ENCODE results near the gene CCDC171. TPM values are rescaled to one million over a fixed set of nuclear protein-coding genes. Genes with fewer than 3 reads are reported as not detected.
A peak's percentile ranks its signal among the peaks of the same experiment; 100 is the strongest.

Gene CCDC171
- polyA plus RNA-seq, 1 donor from 2014 or later = 9.1 TPM

DNA sequence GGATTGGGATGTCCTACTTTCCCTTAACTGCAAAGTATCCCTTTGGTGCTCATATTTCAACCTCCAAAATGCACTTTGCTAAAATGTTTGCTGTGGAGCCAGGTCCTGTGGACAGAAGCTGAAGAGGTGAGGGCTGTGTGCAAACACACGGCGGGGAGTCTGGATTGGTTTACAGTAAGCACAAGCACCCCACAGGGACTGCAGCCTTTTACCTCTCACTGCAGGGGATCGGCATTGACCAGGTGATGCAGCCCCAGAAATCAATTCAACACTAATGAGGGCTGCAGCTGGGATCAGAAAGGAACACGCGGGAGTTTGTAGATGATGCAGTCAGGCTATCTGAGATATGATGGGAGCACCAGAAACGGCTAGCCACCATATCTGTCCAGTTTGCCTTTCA lies 450.9 kb downstream of the CCDC171 start:
- H3F3A ChIP-seq (ENCODE audit: insufficient read depth, low read length, poor library complexity, severe bottlenecking) = no peaks in the 10 kb centered on the region
- H3K27ac ChIP-seq (ENCODE audit: low read length) = no peak overlapping the region
- no peak overlapping the region for H2AFZ ChIP-seq (ENCODE audit: low read depth, low read length)
- H3K9ac ChIP-seq (ENCODE audit: low read length) = no peak overlapping the region
- no peaks in the 10 kb centered on the region for H3K27me3 ChIP-seq (ENCODE audit: insufficient read depth, low read depth, low read length)
- no peaks in the 10 kb centered on the region for H3K36me3 ChIP-seq (ENCODE audit: insufficient read depth, low read length)
- no peaks in the 10 kb centered on the region for H3K9me3 ChIP-seq (ENCODE audit: low read length)
- TF ChIP-seq POLR2AphosphoS5 (IDR thresholded peaks at IDR 0.05) = peak; percentile 19
- TF ChIP-seq EZH2 (IDR thresholded peaks at IDR 0.05; ENCODE audit: borderline replicate concordance, insufficient read depth, low read length, poor library complexity, severe bottlenecking) = no peak
- no peaks in the 10 kb centered on the region for H4K20me1 ChIP-seq (ENCODE audit: insufficient read depth)
- H3K79me2 ChIP-seq (replicated peaks; ENCODE audit: insufficient read depth, low read length) = no peaks in the 10 kb centered on the region
- no peak overlapping the region for H3K4me3 ChIP-seq (ENCODE audit: low read length)
- no peak overlapping the region for H3K4me2 ChIP-seq (ENCODE audit: low read length)
- H3K9me2 ChIP-seq (ENCODE audit: insufficient read depth, low read length) = no peaks in the 10 kb centered on the region

- no peak overlapping the region for H3K4me2 ChIP-seq (ENCODE audit: low read length)
- no peak overlapping the region for H3K4me3 ChIP-seq (ENCODE audit: low read length)
- H3K9me2 ChIP-seq (ENCODE audit: insufficient read depth, low read length) = no peaks in the 10 kb centered on the region
- H3K9ac ChIP-seq (ENCODE audit: low read length) = no peak overlapping the region
- no peaks in the 10 kb centered on the region for H3K36me3 ChIP-seq (ENCODE audit: insufficient read depth, low read length)
- TF ChIP-seq EZH2 (IDR thresholded peaks at IDR 0.05; ENCODE audit: borderline replicate concordance, insufficient read depth, low read length, poor library complexity, severe bottlenecking) (no peak), EP300 (conservative IDR thresholded peaks at IDR 0.05; ENCODE audit: poor library complexity, severe bottlenecking) (no peak), POLR2AphosphoS5 (IDR thresholded peaks at IDR 0.05) (no peak)
- H4K20me1 ChIP-seq (ENCODE audit: insufficient read depth) = no peaks in the 10 kb centered on the region
- H3K27me3 ChIP-seq (ENCODE audit: insufficient read depth, low read depth, low read length) = no peaks in the 10 kb centered on the region
- no peaks in the 10 kb centered on the region for H3K79me2 ChIP-seq (replicated peaks; ENCODE audit: insufficient read depth, low read length)
- no peak overlapping the region for H3K27ac ChIP-seq (ENCODE audit: low read length)
- H2AFZ ChIP-seq (ENCODE audit: low read depth, low read length) = no peak overlapping the region
- no peaks in the 10 kb centered on the region for H3F3A ChIP-seq (ENCODE audit: insufficient read depth, low read length, poor library complexity, severe bottlenecking)
- H3K9me3 ChIP-seq (ENCODE audit: low read length) = no peaks in the 10 kb centered on the region
These were observed 451.8 kb downstream of the CCDC171 start for GRCh38 chr9:16004613-16005012.

DNA sequence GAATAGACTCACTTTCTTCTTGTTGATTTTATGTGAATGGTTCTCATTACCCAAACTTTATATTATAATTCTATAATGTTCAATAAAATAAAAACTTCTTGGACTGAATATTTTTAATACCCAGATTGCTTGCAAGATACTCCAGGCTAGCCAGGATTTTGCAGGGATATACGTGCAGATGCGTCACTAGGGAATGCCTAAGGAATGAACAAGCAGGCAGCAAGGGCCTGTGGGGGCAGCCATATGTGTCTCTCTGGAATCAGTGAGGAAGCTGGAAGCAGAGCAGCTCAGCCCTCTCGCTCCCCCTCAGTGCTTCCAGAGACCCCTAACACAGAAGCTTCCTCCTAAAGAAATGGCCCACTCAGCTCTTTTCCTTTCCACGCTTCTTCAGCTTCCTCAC lies 457.4 kb downstream of the CCDC171 start:
- Histone ChIP-seq H2AFZ (ENCODE audit: low read depth, low read length) (no peak overlapping the region), H4K20me1 (ENCODE audit: insufficient read depth) (no peaks in the 10 kb centered on the region), H3K9ac (ENCODE audit: low read length) (no peak overlapping the region), H3K9me2 (ENCODE audit: insufficient read depth, low read length) (no peaks in the 10 kb centered on the region), H3K36me3 (ENCODE audit: insufficient read depth, low read length) (no peaks in the 10 kb centered on the region), H3K9me3 (ENCODE audit: low read length) (no peaks in the 10 kb centered on the region), H3K4me2 (ENCODE audit: low read length) (no peak overlapping the region), H3K27ac (ENCODE audit: low read length) (no peak overlapping the region), H3K79me2 (replicated peaks; ENCODE audit: insufficient read depth, low read length) (no peaks in the 10 kb centered on the region), H3K27me3 (ENCODE audit: insufficient read depth, low read depth, low read length) (no peaks in the 10 kb centered on the region), H3F3A (ENCODE audit: insufficient read depth, low read length, poor library complexity, severe bottlenecking) (no peaks in the 10 kb centered on the region), H3K4me3 (ENCODE audit: low read length) (no peak overlapping the region)
- no peak for TF ChIP-seq TAF1 (IDR thresholded peaks at IDR 0.05; ENCODE audit: low read depth)

DNA sequence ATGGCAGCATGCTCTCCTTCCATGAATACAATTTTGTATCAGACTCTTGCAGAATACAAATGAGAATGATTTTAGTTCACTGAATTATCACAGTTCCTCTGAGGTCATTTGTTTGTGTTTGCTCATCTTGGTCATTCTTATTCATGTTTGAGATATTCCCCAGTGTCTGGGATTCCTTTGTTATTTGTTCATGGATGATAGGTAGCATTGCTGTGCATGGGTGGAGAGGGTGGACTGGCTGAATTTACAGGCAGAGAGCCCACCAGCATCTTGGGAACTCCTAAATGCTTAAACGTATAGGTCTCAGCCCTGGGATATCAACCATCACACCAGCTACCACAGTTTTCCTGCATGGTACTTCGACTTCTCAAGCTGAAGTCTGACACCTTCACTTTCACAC lies 459.8 kb downstream of the CCDC171 start:
- no peaks in the 10 kb centered on the region for H4K20me1 ChIP-seq (ENCODE audit: insufficient read depth)
- H3K36me3 ChIP-seq (ENCODE audit: insufficient read depth, low read length) = no peaks in the 10 kb centered on the region
- H2AFZ ChIP-seq (ENCODE audit: low read depth, low read length) = no peak overlapping the region
- no peaks in the 10 kb centered on the region for H3K79me2 ChIP-seq (replicated peaks; ENCODE audit: insufficient read depth, low read length)
- no peak overlapping the region for H3K9ac ChIP-seq (ENCODE audit: low read length)
- no peak overlapping the region for H3K4me3 ChIP-seq (ENCODE audit: low read length)
- no peak overlapping the region for H3K27ac ChIP-seq (ENCODE audit: low read length)
- no peaks in the 10 kb centered on the region for H3K9me2 ChIP-seq (ENCODE audit: insufficient read depth, low read length)
- H3F3A ChIP-seq (ENCODE audit: insufficient read depth, low read length, poor library complexity, severe bottlenecking) = no peaks in the 10 kb centered on the region
- H3K27me3 ChIP-seq (ENCODE audit: insufficient read depth, low read depth, low read length) = no peaks in the 10 kb centered on the region
- TF ChIP-seq EZH2 (IDR thresholded peaks at IDR 0.05; ENCODE audit: borderline replicate concordance, insufficient read depth, low read length, poor library complexity, severe bottlenecking) (no peak), POLR2AphosphoS5 (IDR thresholded peaks at IDR 0.05) (no peak), EP300 (conservative IDR thresholded peaks at IDR 0.05; ENCODE audit: poor library complexity, severe bottlenecking) (no peak), TAF1 (IDR thresholded peaks at IDR 0.05; ENCODE audit: low read depth) (no peak), MXI1 (conservative IDR thresholded peaks at IDR 0.05; ENCODE audit: poor library complexity, severe bottlenecking) (no peak), RAD21 (conservative IDR thresholded peaks at IDR 0.05) (no peak), SMC3 (conservative IDR thresholded peaks at IDR 0.05; ENCODE audit: poor library complexity) (no peak)
- TF ChIP-seq, protein P1, sequence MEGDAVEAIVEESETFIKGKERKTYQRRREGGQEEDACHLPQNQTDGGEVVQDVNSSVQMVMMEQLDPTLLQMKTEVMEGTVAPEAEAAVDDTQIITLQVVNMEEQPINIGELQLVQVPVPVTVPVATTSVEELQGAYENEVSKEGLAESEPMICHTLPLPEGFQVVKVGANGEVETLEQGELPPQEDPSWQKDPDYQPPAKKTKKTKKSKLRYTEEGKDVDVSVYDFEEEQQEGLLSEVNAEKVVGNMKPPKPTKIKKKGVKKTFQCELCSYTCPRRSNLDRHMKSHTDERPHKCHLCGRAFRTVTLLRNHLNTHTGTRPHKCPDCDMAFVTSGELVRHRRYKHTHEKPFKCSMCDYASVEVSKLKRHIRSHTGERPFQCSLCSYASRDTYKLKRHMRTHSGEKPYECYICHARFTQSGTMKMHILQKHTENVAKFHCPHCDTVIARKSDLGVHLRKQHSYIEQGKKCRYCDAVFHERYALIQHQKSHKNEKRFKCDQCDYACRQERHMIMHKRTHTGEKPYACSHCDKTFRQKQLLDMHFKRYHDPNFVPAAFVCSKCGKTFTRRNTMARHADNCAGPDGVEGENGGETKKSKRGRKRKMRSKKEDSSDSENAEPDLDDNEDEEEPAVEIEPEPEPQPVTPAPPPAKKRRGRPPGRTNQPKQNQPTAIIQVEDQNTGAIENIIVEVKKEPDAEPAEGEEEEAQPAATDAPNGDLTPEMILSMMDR (IDR thresholded peaks at IDR 0.05; ENCODE audit: poor library complexity, severe bottlenecking) = no peak
- TF ChIP-seq, protein P2, sequence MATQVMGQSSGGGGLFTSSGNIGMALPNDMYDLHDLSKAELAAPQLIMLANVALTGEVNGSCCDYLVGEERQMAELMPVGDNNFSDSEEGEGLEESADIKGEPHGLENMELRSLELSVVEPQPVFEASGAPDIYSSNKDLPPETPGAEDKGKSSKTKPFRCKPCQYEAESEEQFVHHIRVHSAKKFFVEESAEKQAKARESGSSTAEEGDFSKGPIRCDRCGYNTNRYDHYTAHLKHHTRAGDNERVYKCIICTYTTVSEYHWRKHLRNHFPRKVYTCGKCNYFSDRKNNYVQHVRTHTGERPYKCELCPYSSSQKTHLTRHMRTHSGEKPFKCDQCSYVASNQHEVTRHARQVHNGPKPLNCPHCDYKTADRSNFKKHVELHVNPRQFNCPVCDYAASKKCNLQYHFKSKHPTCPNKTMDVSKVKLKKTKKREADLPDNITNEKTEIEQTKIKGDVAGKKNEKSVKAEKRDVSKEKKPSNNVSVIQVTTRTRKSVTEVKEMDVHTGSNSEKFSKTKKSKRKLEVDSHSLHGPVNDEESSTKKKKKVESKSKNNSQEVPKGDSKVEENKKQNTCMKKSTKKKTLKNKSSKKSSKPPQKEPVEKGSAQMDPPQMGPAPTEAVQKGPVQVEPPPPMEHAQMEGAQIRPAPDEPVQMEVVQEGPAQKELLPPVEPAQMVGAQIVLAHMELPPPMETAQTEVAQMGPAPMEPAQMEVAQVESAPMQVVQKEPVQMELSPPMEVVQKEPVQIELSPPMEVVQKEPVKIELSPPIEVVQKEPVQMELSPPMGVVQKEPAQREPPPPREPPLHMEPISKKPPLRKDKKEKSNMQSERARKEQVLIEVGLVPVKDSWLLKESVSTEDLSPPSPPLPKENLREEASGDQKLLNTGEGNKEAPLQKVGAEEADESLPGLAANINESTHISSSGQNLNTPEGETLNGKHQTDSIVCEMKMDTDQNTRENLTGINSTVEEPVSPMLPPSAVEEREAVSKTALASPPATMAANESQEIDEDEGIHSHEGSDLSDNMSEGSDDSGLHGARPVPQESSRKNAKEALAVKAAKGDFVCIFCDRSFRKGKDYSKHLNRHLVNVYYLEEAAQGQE (IDR thresholded peaks at IDR 0.05; ENCODE audit: borderline replicate concordance) = no peak
- H3K9me3 ChIP-seq (ENCODE audit: low read length) = no peaks in the 10 kb centered on the region
- no peak overlapping the region for H3K4me2 ChIP-seq (ENCODE audit: low read length)
